OCI-LY3 (cell line): ENCODE measurements around the gene XKR7.

Experiments
- H2AFZ ChIP-seq: fragments of 200-600, 300-600 bp; shearing (Covaris generic); 2 replicates; pipeline ENCODE4 v1.6.0; 2014; ENCODE audit warnings: antibody characterized with exemption, low read depth, low read length
- H3K27ac ChIP-seq: fragments of 200-600, 300-600 bp; sonication (generic); 2 replicates; pipeline ENCODE4 v1.5.1; 2014; ENCODE audit warnings: mild to moderate bottlenecking, low read length, moderate library complexity, mixed read lengths
- H3K27me3 ChIP-seq: fragments of 200-600, 300-600 bp; sonication (generic); 2 replicates; pipeline ENCODE4 v1.6.1; 2014; ENCODE audit warnings: low read depth, low read length, mixed read lengths
- H3K36me3 ChIP-seq: fragments of 200-600, 300-600 bp; sonication (generic); replicated peaks from 2 replicates; pipeline ENCODE3; 2014; ENCODE audit warnings: low read depth, low read length, mixed read lengths
- H3K4me1 ChIP-seq: fragments of 300-600, 200-600 bp; sonication (generic); 2 replicates; pipeline ENCODE4 v1.6.1; 2014; ENCODE audit warnings: low read length, mixed read lengths
- H3K4me2 ChIP-seq: fragments of 200-600, 300-600 bp; sonication (generic); 2 replicates; pipeline ENCODE4 v1.6.1; 2014; ENCODE audit warnings: low read length, mixed read lengths
- H3K4me3 ChIP-seq: fragments of 300-600, 200-600 bp; sonication (generic); 2 replicates; pipeline ENCODE4 v1.5.1; 2014; ENCODE audit warnings: antibody characterized with exemption, mild to moderate bottlenecking, low read length, moderate library complexity
- H3K79me2 ChIP-seq: fragments of 300-600, 200-600 bp; shearing (Covaris generic); 2 replicates; pipeline ENCODE4 v1.6.1; 2014; ENCODE audit warnings: mild to moderate bottlenecking, low read length, mixed read lengths
- H3K9ac ChIP-seq: fragments of 300-600, 200-600 bp; shearing (Covaris generic); 2 replicates; pipeline ENCODE4 v1.6.0; 2014; ENCODE audit warnings: mild to moderate bottlenecking, low read length, moderate library complexity
- H3K9me3 ChIP-seq: fragments of 200-600, 300-600 bp; shearing (Covaris generic); 2 replicates; pipeline ENCODE4 v1.6.1; 2014; ENCODE audit warnings: low read length, mixed read lengths; ENCODE audit not compliant: insufficient read depth
- H4K20me1 ChIP-seq: fragments of 200-600, 300-600 bp; sonication (generic); 2 replicates; pipeline ENCODE4 v1.6.1; 2016; ENCODE audit warnings: low read length, mixed read lengths; ENCODE audit not compliant: insufficient read depth
- CTCF ChIP-seq: fragments of 200-600, 300-600 bp; sonication (generic); IDR thresholded peaks from 2 replicates; pipeline ENCODE4 v1.5.1; 2014; ENCODE audit warnings: antibody characterized with exemption, low read length, low read depth
- EZH2phosphoT487 ChIP-seq: fragments of 200-600 bp; shearing (Covaris generic); IDR thresholded peaks from 2 replicates; pipeline ENCODE4 v1.6.1; 2018; ENCODE audit warnings: antibody characterized with exemption, mixed run types, low read depth

The XKR7 gene

GRCh38 chr20:31945319-31945718 lies 22.6 kb upstream of the XKR7 start:
- no peak overlapping the region for H3K4me3 ChIP-seq
- no peak for TF ChIP-seq EZH2phosphoT487
- no peak for TF ChIP-seq CTCF
- H3K9me3 ChIP-seq: no peaks in the 10 kb centered on the region
- H3K79me2 ChIP-seq: peaks cover 23% of the 10 kb centered on the region
- H3K4me2 ChIP-seq: no peak overlapping the region
- H4K20me1 ChIP-seq: peaks cover 11% of the 10 kb centered on the region
- H3K27ac ChIP-seq: no peak overlapping the region
- H3K36me3 ChIP-seq: peaks cover 65% of the 10 kb centered on the region
- peaks cover 2% of the 10 kb centered on the region for H3K4me1 ChIP-seq
- H3K27me3 ChIP-seq: no peaks in the 10 kb centered on the region
- H3K9ac ChIP-seq: no peak overlapping the region
- H2AFZ ChIP-seq: no peak overlapping the region

GRCh38 chr20:31945785-31946184 lies 22.2 kb upstream of the XKR7 start:
- peaks cover 69% of the 10 kb centered on the region for H3K36me3 ChIP-seq
- H4K20me1 ChIP-seq: peaks cover 15% of the 10 kb centered on the region
- peaks cover 7% of the 10 kb centered on the region for H3K4me1 ChIP-seq

GRCh38 chr20:31948008-31948407 lies 19.9 kb upstream of the XKR7 start:
- Histone ChIP-seq H3K27ac (no peak overlapping the region), H3K27me3 (no peaks in the 10 kb centered on the region), H3K36me3 (peaks cover 69% of the 10 kb centered on the region), H3K4me2 (no peak overlapping the region), H3K9me3 (no peaks in the 10 kb centered on the region), H2AFZ (no peak overlapping the region), H4K20me1 (peaks cover 22% of the 10 kb centered on the region), H3K9ac (no peak overlapping the region), H3K79me2 (peaks cover 38% of the 10 kb centered on the region), H3K4me3 (no peak overlapping the region), H3K4me1 (peaks cover 13% of the 10 kb centered on the region)
- no peak for TF ChIP-seq CTCF
- no peak for TF ChIP-seq EZH2phosphoT487

More at GRCh38 chr20:31945785-31946184, 22.2 kb upstream of the XKR7 start:
- H3K4me3 ChIP-seq: no peak overlapping the region
- no peak overlapping the region for H2AFZ ChIP-seq
- H3K9me3 ChIP-seq: no peaks in the 10 kb centered on the region
- H3K4me2 ChIP-seq: no peak overlapping the region
- no peak overlapping the region for H3K9ac ChIP-seq
- H3K27ac ChIP-seq: no peak overlapping the region
- no peaks in the 10 kb centered on the region for H3K27me3 ChIP-seq
- H3K79me2 ChIP-seq: peaks cover 28% of the 10 kb centered on the region
- TF ChIP-seq EZH2phosphoT487 (no peak), CTCF (no peak)

GRCh38 chr20:31949877-31950646 lies 17.9 kb upstream of the XKR7 start:
- Histone ChIP-seq H3K9ac (peak overlapping the region; percentile 95; the same call in 1 of the 2 replicates), H3K4me3 (peak overlapping the region; percentile 94; the same call in 1 of the 2 replicates), H3K9me3 (no peaks in the 10 kb centered on the region), H3K27ac (no peak overlapping the region), H3K36me3 (peaks cover 53% of the 10 kb centered on the region), H4K20me1 (peaks cover 17% of the 10 kb centered on the region), H3K4me1 (peaks cover 13% of the 10 kb centered on the region), H3K79me2 (peaks cover 38% of the 10 kb centered on the region), H2AFZ (no peak overlapping the region), H3K27me3 (no peaks in the 10 kb centered on the region), H3K4me2 (peak overlapping the region; percentile 99)
- TF ChIP-seq CTCF: no peak
- TF ChIP-seq EZH2phosphoT487: no peak
